IMR-90 (cell line): Measurements from ENCODE around the gene NGEF. TPM values are rescaled to one million over a fixed set of nuclear protein-coding genes. Genes with fewer than 3 reads are reported as not detected.

Source experiments
- ATAC-seq: fragments of 200-7000 bp; cut with Tn5 transposase; 2 replicates; pipeline ENCODE4 v1.9.1; 2020; ENCODE audit warnings: low read depth, mild to moderate bottlenecking, moderate library complexity
- BruUV-seq: library from RNA; stranded (reverse); fragments of 400-500 nt; replicated peaks from 2 replicates; lab custom pipeline; 2021; lab: Mats Ljungman, UMichigan
- CTCF ChIA-PET: fragments of 300-600 bp; formaldehyde crosslinking; extraction: SDS; loops from one replicate; lab custom pipeline; 2021; ENCODE audit warnings: antibody characterized with exemption; lab: Yijun Ruan, JAX
- POLR2A ChIA-PET: fragments of 300-600 bp; sonication (Branson Sonifier 250); formaldehyde crosslinking; loops from one replicate; lab custom pipeline; 2022; ENCODE audit warnings: antibody characterized with exemption; ENCODE audit not compliant: unreplicated experiment; lab: Charles Lee
- DNase-seq: peaks from one replicate; pipeline ENCODE4 v3.0.0; 2013
- H2AFZ ChIP-seq: replicated peaks from 2 replicates; pipeline ENCODE3; 2013; ENCODE audit warnings: low read length, mild to moderate bottlenecking; ENCODE audit not compliant: poor library complexity
- H2AK5ac ChIP-seq: 2 replicates; pipeline ENCODE4 v1.6.1; 2013; ENCODE audit warnings: low read depth, low read length, inconsistent platforms
- H2AK9ac ChIP-seq: replicated peaks from 2 replicates; pipeline ENCODE3; 2013; ENCODE audit warnings: mild to moderate bottlenecking, low read depth, low read length, moderate library complexity; ENCODE audit not compliant: poor library complexity
- H2BK120ac ChIP-seq: 2 replicates; pipeline ENCODE4 v1.6.1; 2013; ENCODE audit warnings: low read depth, low read length, inconsistent platforms
- H2BK15ac ChIP-seq: 3 replicates; pipeline ENCODE4 v1.6.1; 2013; ENCODE audit warnings: low read depth, low read length, inconsistent platforms
- H2BK20ac ChIP-seq: 2 replicates; pipeline ENCODE4 v1.6.1; 2013; ENCODE audit warnings: low read depth, mild to moderate bottlenecking, inconsistent platforms, low read length, moderate library complexity
- H2BK5ac ChIP-seq: 2 replicates; pipeline ENCODE4 v1.6.1; 2013; ENCODE audit warnings: mild to moderate bottlenecking, low read depth, low read length, inconsistent platforms; ENCODE audit not compliant: poor library complexity, severe bottlenecking
- H3K14ac ChIP-seq: replicated peaks from 2 replicates; pipeline ENCODE4 v1.6.1; 2013; ENCODE audit warnings: low read depth, low read length, inconsistent platforms
- H3K18ac ChIP-seq: 2 replicates; pipeline ENCODE4 v1.6.1; 2013; ENCODE audit warnings: low read depth, low read length, control low read depth
- H3K23ac ChIP-seq: 2 replicates; pipeline ENCODE4 v1.6.1; 2013; ENCODE audit warnings: low read depth, low read length, inconsistent platforms
- H3K27ac ChIP-seq: 2 replicates; pipeline ENCODE4 v1.5.1; 2013; ENCODE audit warnings: mild to moderate bottlenecking, control low read depth, low read length; ENCODE audit not compliant: insufficient read depth
- H3K27me3 ChIP-seq: 2 replicates; pipeline ENCODE4 v1.6.1; 2013; ENCODE audit warnings: low read length; ENCODE audit not compliant: control insufficient read depth, insufficient read depth
- H3K36me3 ChIP-seq: 2 replicates; pipeline ENCODE4 v1.6.1; 2013; ENCODE audit warnings: low read length, mixed read lengths; ENCODE audit not compliant: control insufficient read depth, insufficient read depth
- H3K4ac ChIP-seq: 2 replicates; pipeline ENCODE4 v1.6.1; 2013; ENCODE audit warnings: low read depth, low read length, inconsistent platforms
- H3K4me1 ChIP-seq: 2 replicates; pipeline ENCODE4 v1.6.1; 2013; ENCODE audit warnings: low read length, mixed read lengths; ENCODE audit not compliant: control insufficient read depth, insufficient read depth
- H3K4me2 ChIP-seq: 2 replicates; pipeline ENCODE4 v1.6.1; 2013; ENCODE audit warnings: low read depth, mild to moderate bottlenecking, control low read depth, low read length, moderate library complexity
- H3K4me3 ChIP-seq: 2 replicates; pipeline ENCODE4 v1.5.1; 2013; ENCODE audit warnings: low read depth, mild to moderate bottlenecking, control low read depth, low read length, moderate library complexity; ENCODE audit not compliant: insufficient read depth
- H3K56ac ChIP-seq: 2 replicates; pipeline ENCODE4 v1.6.1; 2013; ENCODE audit warnings: low read length, inconsistent platforms; ENCODE audit not compliant: insufficient read depth; ENCODE audit errors: extremely low read depth
- H3K79me1 ChIP-seq, 2 experiments: 2 replicates each; pipeline ENCODE4 v1.6.1; 2013; ENCODE audit warnings: low read length in 2 of 2, inconsistent platforms in 1 of 2, low read depth in 1 of 2
- H3K9ac ChIP-seq: 2 replicates; pipeline ENCODE4 v1.6.1; 2013; ENCODE audit warnings: low read depth, low read length, control low read depth
- H3K9me1 ChIP-seq: 2 replicates; pipeline ENCODE4 v1.6.1; 2013; ENCODE audit warnings: low read length, inconsistent platforms; ENCODE audit not compliant: insufficient read depth
- H3K9me3 ChIP-seq: 2 replicates; pipeline ENCODE4 v1.6.1; 2013; ENCODE audit warnings: low read length; ENCODE audit not compliant: control insufficient read depth, insufficient read depth
- H4K20me1 ChIP-seq: 2 replicates; pipeline ENCODE4 v1.6.1; 2013; ENCODE audit warnings: low read length, inconsistent platforms; ENCODE audit not compliant: insufficient read depth
- H4K5ac ChIP-seq: 2 replicates; pipeline ENCODE4 v1.6.1; 2013; ENCODE audit warnings: mild to moderate bottlenecking, low read depth, low read length, control low read depth
- H4K8ac ChIP-seq, 2 experiments: 2 replicates each; pipeline ENCODE4 v1.6.1; 2013; ENCODE audit warnings: low read depth in 2 of 2, low read length in 2 of 2, control low read depth in 1 of 2, inconsistent platforms in 1 of 2
- H4K91ac ChIP-seq: 2 replicates; pipeline ENCODE4 v1.6.1; 2013; ENCODE audit warnings: low read depth, low read length, inconsistent platforms; ENCODE audit not compliant: insufficient read depth
- BHLHE40 ChIP-seq: fragments of 150-350 bp; IDR thresholded peaks from 2 replicates; pipeline ENCODE4 v1.6.1; 2016; ENCODE audit warnings: mild to moderate bottlenecking, low read depth, low read length
- CEBPB ChIP-seq: IDR thresholded peaks from 2 replicates; pipeline ENCODE4 v1.6.1; 2012; ENCODE audit warnings: low read depth, low read length, improper control_type of control experiment
- CHD1 ChIP-seq: IDR thresholded peaks from 2 replicates; pipeline ENCODE4 v1.6.1; 2012; ENCODE audit warnings: low read depth, low read length, improper control_type of control experiment
- CTCF ChIP-seq: conservative IDR thresholded peaks from 2 replicates; pipeline ENCODE4 v1.5.1; 2012; ENCODE audit warnings: mild to moderate bottlenecking, low read depth, low read length, improper control_type of control experiment
- ELK1 ChIP-seq: fragments of 150-350 bp; IDR thresholded peaks from 2 replicates; pipeline ENCODE4 v1.6.1; 2016; ENCODE audit warnings: low read depth, mild to moderate bottlenecking, low read length, moderate library complexity, borderline replicate concordance
- FOS ChIP-seq: fragments of 150-350 bp; IDR thresholded peaks from 2 replicates; pipeline ENCODE4 v1.6.1; 2016; ENCODE audit warnings: low read depth, low read length
- MAFK ChIP-seq: IDR thresholded peaks from 2 replicates; pipeline ENCODE4 v1.6.1; 2012; ENCODE audit warnings: low read depth, low read length, improper control_type of control experiment
- MAZ ChIP-seq: IDR thresholded peaks from 2 replicates; pipeline ENCODE4 v1.6.1; 2012; ENCODE audit warnings: low read depth, mild to moderate bottlenecking, low read length, improper control_type of control experiment, moderate library complexity, borderline replicate concordance
- MXI1 ChIP-seq: IDR thresholded peaks from 2 replicates; pipeline ENCODE4 v1.6.1; 2012; ENCODE audit warnings: low read depth, mild to moderate bottlenecking, low read length, moderate library complexity, borderline replicate concordance
- NFE2L2 ChIP-seq: fragments of 150-350 bp; IDR thresholded peaks from 2 replicates; pipeline ENCODE4 v1.6.1; 2016; ENCODE audit warnings: low read depth, mild to moderate bottlenecking, low read length
- POLR2A ChIP-seq: IDR thresholded peaks from 2 replicates; pipeline ENCODE4 v1.6.1; 2012; ENCODE audit warnings: mild to moderate bottlenecking, low read depth, low read length
- RAD21 ChIP-seq: IDR thresholded peaks from 2 replicates; pipeline ENCODE4 v1.6.1; 2012; ENCODE audit warnings: low read length, improper control_type of control experiment
- RCOR1 ChIP-seq: IDR thresholded peaks from 2 replicates; pipeline ENCODE4 v1.6.1; 2012; ENCODE audit warnings: mild to moderate bottlenecking, low read length, improper control_type of control experiment; ENCODE audit not compliant: insufficient replicate concordance
- RFX5 ChIP-seq: IDR thresholded peaks from 2 replicates; pipeline ENCODE4 v1.8.0; 2012; ENCODE audit warnings: low read depth, mild to moderate bottlenecking, low read length, moderate library complexity
- SMC3 ChIP-seq: fragments of 150-350 bp; IDR thresholded peaks from 2 replicates; pipeline ENCODE4 v1.6.1; 2016; ENCODE audit warnings: low read depth, mild to moderate bottlenecking, antibody characterized with exemption, low read length, moderate library complexity
- USF2 ChIP-seq: fragments of 150-350 bp; IDR thresholded peaks from 2 replicates; pipeline ENCODE4 v1.6.1; 2017; ENCODE audit warnings: mild to moderate bottlenecking, antibody characterized with exemption, low read length, low read depth
- WGBS, 2 experiments: methylation state at CpG; one replicate each; pipeline versions ENCODE4 v1.1.5 to v1.1.7; 2013; ENCODE audit warnings: missing lambda C conversion rate in 2 of 2; ENCODE audit not compliant: insufficient read length in 1 of 2; ENCODE audit errors: extremely low coverage in 2 of 2; 5-methylcytosine and 5-hydroxymethylcytosine counted together
- dilution Hi-C: fragments of 300-500 bp; cut with HindIII; formaldehyde crosslinking; loops from one replicate; pipeline ENCODE4 v1.14.3; 2018; ENCODE audit warnings: low sequenced_read_pairs; ENCODE audit not compliant: unreplicated experiment
- in situ Hi-C: fragments of 300-500 bp; cut with MboI; formaldehyde crosslinking; loops from 3 replicates; pipeline ENCODE4 v1.14.3; 2019; ENCODE audit warnings: low sequenced_read_pairs, inconsistent platforms, mixed read lengths
- intact Hi-C: fragments of 100-400 bp; cut with micrococcal nuclease; formaldehyde crosslinking; loops from 2 replicates; pipeline ENCODE4 v1.10.0; 2022
- polyA plus RNA-seq, 3 experiments: library from polyadenylated mRNA; depleted of rRNA; stranded (reverse); fragments of >200 nt; gene quantifications; 2 replicates each; pipeline ENCODE4 v1.2.3, GENCODE V29; 2012; ENCODE audit warnings: low replicate concordance in 1 of 3
- total RNA-seq: library from RNA; depleted of rRNA; stranded (reverse); fragments of >200 nt; gene quantifications from 2 replicates; pipeline ENCODE4 v1.2.3, GENCODE V29; 2012

Gene NGEF
- total and polyA plus RNA-seq, 2 of the 4 experiments (the other 2 are of a cell fraction) = 1.1 to 1.7 TPM

- Histone ChIP-seq H2BK15ac (no peak overlapping the region), H4K5ac (no peak overlapping the region), H3K27ac (no peak overlapping the region), H3K79me1 (no peaks in the 10 kb centered on the region), H3K18ac (no peak overlapping the region), H4K20me1 (no peaks in the 10 kb centered on the region), H2AK9ac (no peak overlapping the region), H3K23ac (no peak overlapping the region), H4K91ac (no peak overlapping the region), H3K56ac (no peak overlapping the region), H3K9ac (no peak overlapping the region), H3K27me3 (peaks cover 10% of the 10 kb centered on the region), H3K14ac (no peak overlapping the region), H3K4me3 (no peak overlapping the region), H2BK20ac (no peak overlapping the region), H3K9me3 (no peaks in the 10 kb centered on the region), H4K8ac (no peak overlapping the region), H3K4me1 (peaks cover 1% of the 10 kb centered on the region; the same call in 1 of the 2 replicates), H2AFZ (no peak overlapping the region), H3K36me3 (no peaks in the 10 kb centered on the region), H3K4ac (no peak overlapping the region), H2BK120ac (no peak overlapping the region), H3K9me1 (no peaks in the 10 kb centered on the region), H2AK5ac (no peak overlapping the region), H2BK5ac (no peak overlapping the region), H3K4me2 (no peak overlapping the region)
- POLR2A ChIA-PET = no interaction called here
- intact Hi-C loops (no loop called here), in situ Hi-C loops (no loop called here), dilution Hi-C loops (no loop called here)
- no peak for DNase-seq
- BruUV-seq = no TSS peak
- CTCF ChIA-PET = no interaction called here
- WGBS, 2 experiments = 81% methylated on average over 4 of the region's 15 CpGs; no CpG with 5 or more reads in 1 of the 2 experiments
- no peak for TF ChIP-seq POLR2A
- TF ChIP-seq RAD21 = no peak
- no peak for TF ChIP-seq MXI1
- TF ChIP-seq NFE2L2 = no peak
- TF ChIP-seq RCOR1 = no peak
- TF ChIP-seq RFX5 = no peak
- TF ChIP-seq CEBPB = no peak
- no peak for TF ChIP-seq USF2
- TF ChIP-seq CHD1 = no peak
- no peak for TF ChIP-seq MAZ
- no peak for TF ChIP-seq MAFK
- TF ChIP-seq SMC3 = no peak
- no peak for TF ChIP-seq CTCF
- TF ChIP-seq FOS = no peak
- TF ChIP-seq ELK1 = no peak
- no peak for TF ChIP-seq BHLHE40
- no peak for ATAC-seq
These were observed 141.6 kb downstream of the NGEF start for GRCh38 chr2:232871418-232871834.
